K562 (cell line): Measurements from ENCODE around the gene C6orf62. TPM values are rescaled to one million over a fixed set of nuclear protein-coding genes. Genes with fewer than 3 reads are reported as not detected.
A peak's percentile ranks its signal among the peaks of the same experiment; 100 is the strongest.

Source experiments
- C11orf30 ChIP-seq: fragments of 450-650 bp; IDR thresholded peaks from 2 replicates; pipeline ENCODE4 v1.6.1; 2016; ENCODE audit warnings: low read depth, mild to moderate bottlenecking
- CEBPG ChIP-seq, 3 experiments: fragments of 200-800 bp in 1 of 3; sonication (Bioruptor generic) in 1 of 3; sonication (generic) in 1 of 3; formaldehyde crosslinking in 1 of 3; IDR thresholded peaks in 2 of 3; conservative IDR thresholded peaks in 1 of 3; 2 replicates each; pipeline versions ENCODE4 v1.6.1 to v1.8.0; 2016 to 2022; ENCODE audit warnings: missing compliant biosample characterization in 2 of 3, missing genetic modification characterization in 2 of 3, mild to moderate bottlenecking in 1 of 3, missing genetic modification reagents in 1 of 3
- EGR1 ChIP-seq: fragments of 450-650 bp; conservative IDR thresholded peaks from 2 replicates; pipeline ENCODE4 v1.6.1; 2017; ENCODE audit warnings: mild to moderate bottlenecking
- NFRKB ChIP-seq: fragments of 450-650 bp; IDR thresholded peaks from 2 replicates; pipeline ENCODE4 v1.6.1; 2016; ENCODE audit warnings: low read depth
- TAF1 ChIP-seq: IDR thresholded peaks from 2 replicates; pipeline ENCODE4 v1.6.1; 2011; ENCODE audit warnings: mild to moderate bottlenecking, low read length, moderate library complexity; ENCODE audit not compliant: insufficient read depth, control insufficient read depth, severe bottlenecking; ENCODE audit errors: extremely low read depth
- TRIM24 ChIP-seq, 2 experiments: fragments of 450-650 bp; IDR thresholded peaks; 2 replicates each; pipeline ENCODE4 v1.6.1; 2016
- WHSC1 ChIP-seq: IDR thresholded peaks from one replicate; pipeline ENCODE4 v1.6.1; 2012; ENCODE audit warnings: low read length, control low read depth, inconsistent platforms
- ZBTB7A ChIP-seq: IDR thresholded peaks from 2 replicates; pipeline ENCODE4 v1.6.1; 2011; ENCODE audit warnings: low read depth, mild to moderate bottlenecking, low read length, moderate library complexity, borderline replicate concordance; ENCODE audit not compliant: control insufficient read depth
- ZNF384 ChIP-seq: IDR thresholded peaks from 2 replicates; pipeline ENCODE4 v1.6.1; 2012; ENCODE audit warnings: low read depth, low read length, improper control_type of control experiment
- polyA plus RNA-seq, 8 experiments: library from polyadenylated mRNA; depleted of rRNA in 4 of 8; stranded (reverse) in 5 of 8; unstranded in 3 of 8; fragments of >200 nt; fragmentation: Nextera tagmentation in 2 of 8; fragmentation: Illumina TruSeq in 1 of 8; extraction: Ambion mirVana in 2 of 8; extraction: Trizol in 1 of 8; gene quantifications; 2 replicates each; pipeline versions ENCODE4 v1.2.1 to v1.2.3, GENCODE V29; 2011 to 2014; ENCODE audit warnings: inconsistent platforms in 1 of 8, missing spikeins in 1 of 8
- total RNA-seq, 7 experiments: library from RNA; depleted of rRNA in 6 of 7; stranded (reverse); fragments of >200 nt in 6 of 7; fragmentation: Illumina TruSeq in 2 of 7; extraction: Trizol in 2 of 7; gene quantifications; 2 replicates each; pipeline versions ENCODE4 v1.2.1 to v1.2.3, GENCODE V29; 2011 to 2021; ENCODE audit warnings: low replicate concordance in 1 of 7
- TF ChIP-seq, protein P1 (sequence below), 3 experiments: fragments of 200-800 bp in 1 of 3; fragments of 250-450 bp in 1 of 3; fragments of 450-650 bp in 1 of 3; sonication (Bioruptor Pico) in 1 of 3; sonication (Bioruptor generic) in 1 of 3; formaldehyde crosslinking in 1 of 3; IDR thresholded peaks; 2 replicates each; pipeline versions ENCODE4 v1.6.1 to v1.8.0; 2016 to 2022; ENCODE audit warnings: mild to moderate bottlenecking in 2 of 3, missing genetic modification characterization in 2 of 3, missing compliant biosample characterization in 1 of 3, moderate library complexity in 1 of 3
- TF ChIP-seq, protein P2 (sequence below): fragments of 450-650 bp; formaldehyde crosslinking; IDR thresholded peaks from 2 replicates; pipeline ENCODE4 v1.4.0; 2022; ENCODE audit warnings: mild to moderate bottlenecking, moderate library complexity
- TF ChIP-seq, protein P3 (sequence below): sonication (generic); formaldehyde crosslinking; IDR thresholded peaks from 2 replicates; pipeline ENCODE4 v1.5.0; 2020; ENCODE audit warnings: missing genetic modification reagents
- TF ChIP-seq, protein P4 (sequence below): fragments of 450-650 bp; IDR thresholded peaks from 2 replicates; pipeline ENCODE4 v1.6.1; 2016; ENCODE audit warnings: borderline replicate concordance

Gene C6orf62
- total and polyA plus RNA-seq, 9 of the 15 experiments (the other 6 are each of a cell fraction or from before 2014, with no cell fraction given) = 48.5 to 579 (median 111) TPM

DNA sequence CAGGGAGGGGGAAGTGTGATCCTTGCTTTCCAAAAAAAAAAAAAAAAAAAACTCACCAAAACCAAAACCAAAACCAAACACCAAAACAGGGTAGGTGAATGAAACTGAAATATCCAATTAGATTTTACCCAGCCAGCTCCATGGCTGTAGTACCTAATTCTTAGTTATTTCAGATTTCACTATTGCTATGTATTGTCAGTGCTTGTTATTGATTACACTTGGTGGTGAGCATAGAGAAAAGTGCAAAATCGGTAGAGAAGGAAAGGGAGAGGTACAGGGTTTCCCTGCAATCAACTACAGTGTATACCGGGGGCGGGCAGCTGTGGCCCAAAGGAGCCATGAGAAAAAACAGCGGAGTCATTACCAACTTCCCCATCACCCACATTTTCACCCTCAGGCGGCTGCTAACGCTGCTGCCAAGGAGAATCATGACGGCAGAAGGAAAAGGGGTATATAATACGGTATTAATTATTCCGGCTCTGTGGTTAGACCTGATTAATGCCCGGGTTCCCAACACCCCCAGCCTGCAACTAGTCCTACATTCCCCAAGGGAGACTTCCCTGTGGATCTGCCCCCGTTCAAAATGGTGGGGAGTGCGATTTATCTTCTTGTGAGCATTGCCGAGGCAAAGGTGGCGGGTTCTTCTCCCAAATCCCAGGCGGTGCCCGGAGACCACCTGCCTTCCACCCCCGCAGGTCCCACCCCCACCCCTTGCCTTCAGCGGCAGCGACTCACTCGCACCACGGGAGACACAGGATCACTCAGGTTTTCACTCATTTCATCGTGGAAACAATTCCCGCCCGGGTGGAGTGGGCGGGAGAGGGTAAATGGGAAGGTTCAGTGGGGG, at the start of gene C6orf62 (continued):
- TF ChIP-seq, protein P1, sequence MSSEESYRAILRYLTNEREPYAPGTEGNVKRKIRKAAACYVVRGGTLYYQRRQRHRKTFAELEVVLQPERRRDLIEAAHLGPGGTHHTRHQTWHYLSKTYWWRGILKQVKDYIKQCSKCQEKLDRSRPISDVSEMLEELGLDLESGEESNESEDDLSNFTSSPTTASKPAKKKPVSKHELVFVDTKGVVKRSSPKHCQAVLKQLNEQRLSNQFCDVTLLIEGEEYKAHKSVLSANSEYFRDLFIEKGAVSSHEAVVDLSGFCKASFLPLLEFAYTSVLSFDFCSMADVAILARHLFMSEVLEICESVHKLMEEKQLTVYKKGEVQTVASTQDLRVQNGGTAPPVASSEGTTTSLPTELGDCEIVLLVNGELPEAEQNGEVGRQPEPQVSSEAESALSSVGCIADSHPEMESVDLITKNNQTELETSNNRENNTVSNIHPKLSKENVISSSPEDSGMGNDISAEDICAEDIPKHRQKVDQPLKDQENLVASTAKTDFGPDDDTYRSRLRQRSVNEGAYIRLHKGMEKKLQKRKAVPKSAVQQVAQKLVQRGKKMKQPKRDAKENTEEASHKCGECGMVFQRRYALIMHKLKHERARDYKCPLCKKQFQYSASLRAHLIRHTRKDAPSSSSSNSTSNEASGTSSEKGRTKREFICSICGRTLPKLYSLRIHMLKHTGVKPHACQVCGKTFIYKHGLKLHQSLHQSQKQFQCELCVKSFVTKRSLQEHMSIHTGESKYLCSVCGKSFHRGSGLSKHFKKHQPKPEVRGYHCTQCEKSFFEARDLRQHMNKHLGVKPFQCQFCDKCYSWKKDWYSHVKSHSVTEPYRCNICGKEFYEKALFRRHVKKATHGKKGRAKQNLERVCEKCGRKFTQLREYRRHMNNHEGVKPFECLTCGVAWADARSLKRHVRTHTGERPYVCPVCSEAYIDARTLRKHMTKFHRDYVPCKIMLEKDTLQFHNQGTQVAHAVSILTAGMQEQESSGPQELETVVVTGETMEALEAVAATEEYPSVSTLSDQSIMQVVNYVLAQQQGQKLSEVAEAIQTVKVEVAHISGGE (CRISPR knock-in tag; IDR thresholded peaks at IDR 0.05) = no peak
- peak; percentile 30; the same call in 1 of the 2 replicates for TF ChIP-seq NFRKB
- TF ChIP-seq TAF1 = peak; percentile 58
- TF ChIP-seq ZNF384 = peak; percentile 41; the same call in 1 of the 2 replicates
- TF ChIP-seq, protein P2, sequence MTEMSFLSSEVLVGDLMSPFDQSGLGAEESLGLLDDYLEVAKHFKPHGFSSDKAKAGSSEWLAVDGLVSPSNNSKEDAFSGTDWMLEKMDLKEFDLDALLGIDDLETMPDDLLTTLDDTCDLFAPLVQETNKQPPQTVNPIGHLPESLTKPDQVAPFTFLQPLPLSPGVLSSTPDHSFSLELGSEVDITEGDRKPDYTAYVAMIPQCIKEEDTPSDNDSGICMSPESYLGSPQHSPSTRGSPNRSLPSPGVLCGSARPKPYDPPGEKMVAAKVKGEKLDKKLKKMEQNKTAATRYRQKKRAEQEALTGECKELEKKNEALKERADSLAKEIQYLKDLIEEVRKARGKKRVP (CRISPR knock-in tag) = peak; percentile 7; the same call in 1 of the 2 replicates
- no peak for TF ChIP-seq TRIM24 (IDR thresholded peaks at IDR 0.05)
- TF ChIP-seq CEBPG (CRISPR knock-in tag; IDR thresholded peaks at IDR 0.05) = no peak
- TF ChIP-seq CEBPG (tag; conservative IDR thresholded peaks at IDR 0.05 in 1 of 2, IDR thresholded peaks at IDR 0.05 in 1 of 2) = no peak
- peak; percentile 71; the same call in 1 of the 2 replicates for TF ChIP-seq C11orf30
- TF ChIP-seq, protein P3, sequence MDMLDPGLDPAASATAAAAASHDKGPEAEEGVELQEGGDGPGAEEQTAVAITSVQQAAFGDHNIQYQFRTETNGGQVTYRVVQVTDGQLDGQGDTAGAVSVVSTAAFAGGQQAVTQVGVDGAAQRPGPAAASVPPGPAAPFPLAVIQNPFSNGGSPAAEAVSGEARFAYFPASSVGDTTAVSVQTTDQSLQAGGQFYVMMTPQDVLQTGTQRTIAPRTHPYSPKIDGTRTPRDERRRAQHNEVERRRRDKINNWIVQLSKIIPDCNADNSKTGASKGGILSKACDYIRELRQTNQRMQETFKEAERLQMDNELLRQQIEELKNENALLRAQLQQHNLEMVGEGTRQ (CRISPR knock-in tag) = no peak
- TF ChIP-seq WHSC1 = no peak
- TF ChIP-seq EGR1 = peak; percentile 58
- TF ChIP-seq, protein P4, sequence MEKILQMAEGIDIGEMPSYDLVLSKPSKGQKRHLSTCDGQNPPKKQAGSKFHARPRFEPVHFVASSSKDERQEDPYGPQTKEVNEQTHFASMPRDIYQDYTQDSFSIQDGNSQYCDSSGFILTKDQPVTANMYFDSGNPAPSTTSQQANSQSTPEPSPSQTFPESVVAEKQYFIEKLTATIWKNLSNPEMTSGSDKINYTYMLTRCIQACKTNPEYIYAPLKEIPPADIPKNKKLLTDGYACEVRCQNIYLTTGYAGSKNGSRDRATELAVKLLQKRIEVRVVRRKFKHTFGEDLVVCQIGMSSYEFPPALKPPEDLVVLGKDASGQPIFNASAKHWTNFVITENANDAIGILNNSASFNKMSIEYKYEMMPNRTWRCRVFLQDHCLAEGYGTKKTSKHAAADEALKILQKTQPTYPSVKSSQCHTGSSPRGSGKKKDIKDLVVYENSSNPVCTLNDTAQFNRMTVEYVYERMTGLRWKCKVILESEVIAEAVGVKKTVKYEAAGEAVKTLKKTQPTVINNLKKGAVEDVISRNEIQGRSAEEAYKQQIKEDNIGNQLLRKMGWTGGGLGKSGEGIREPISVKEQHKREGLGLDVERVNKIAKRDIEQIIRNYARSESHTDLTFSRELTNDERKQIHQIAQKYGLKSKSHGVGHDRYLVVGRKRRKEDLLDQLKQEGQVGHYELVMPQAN = peak; percentile 56; the same call in 1 of the 2 replicates
- 0 out of 2 replicates have a peak, but pooled peaks have one; percentile 6 for TF ChIP-seq ZBTB7A
